GM12865 (cell line): ENCODE measurements around the gene RPRD2.

Source experiments
- DNase-seq: peaks from one replicate; pipeline ENCODE4 v3.0.0; 2010; ENCODE audit warnings: low read depth
- H3K4me3 ChIP-seq: 2 replicates; pipeline ENCODE4 v1.5.1; 2011; ENCODE audit warnings: mild to moderate bottlenecking, low read depth, low read length, control low read depth
- TF ChIP-seq, protein P1 (sequence below): IDR thresholded peaks from 2 replicates; pipeline ENCODE4 v1.5.1; 2011; ENCODE audit warnings: low read length, control low read depth, low read depth, inconsistent platforms; ENCODE audit not compliant: insufficient read depth; ENCODE audit errors: missing control alignments

Gene RPRD2

DNA sequence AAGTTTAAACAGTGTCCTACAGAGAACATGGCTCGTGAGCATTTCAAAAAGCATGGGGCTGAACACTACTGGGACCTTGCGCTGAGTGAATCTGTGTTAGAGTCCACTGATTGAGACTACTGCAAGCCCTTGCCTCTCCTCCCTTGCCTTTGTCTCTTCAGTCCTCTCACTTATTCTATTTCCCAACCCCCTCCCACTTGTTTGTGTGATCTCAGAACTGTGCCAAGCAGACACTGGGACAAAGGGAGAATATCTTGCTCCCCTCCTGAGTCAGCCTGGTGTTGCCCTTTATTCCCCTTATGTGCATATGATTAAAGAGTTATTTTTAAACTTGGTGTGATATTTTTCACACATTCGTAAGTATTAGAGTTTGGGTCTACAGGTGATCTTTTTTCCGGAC lies 11.1 kb upstream of the RPRD2 start:
- TF ChIP-seq, protein P1, sequence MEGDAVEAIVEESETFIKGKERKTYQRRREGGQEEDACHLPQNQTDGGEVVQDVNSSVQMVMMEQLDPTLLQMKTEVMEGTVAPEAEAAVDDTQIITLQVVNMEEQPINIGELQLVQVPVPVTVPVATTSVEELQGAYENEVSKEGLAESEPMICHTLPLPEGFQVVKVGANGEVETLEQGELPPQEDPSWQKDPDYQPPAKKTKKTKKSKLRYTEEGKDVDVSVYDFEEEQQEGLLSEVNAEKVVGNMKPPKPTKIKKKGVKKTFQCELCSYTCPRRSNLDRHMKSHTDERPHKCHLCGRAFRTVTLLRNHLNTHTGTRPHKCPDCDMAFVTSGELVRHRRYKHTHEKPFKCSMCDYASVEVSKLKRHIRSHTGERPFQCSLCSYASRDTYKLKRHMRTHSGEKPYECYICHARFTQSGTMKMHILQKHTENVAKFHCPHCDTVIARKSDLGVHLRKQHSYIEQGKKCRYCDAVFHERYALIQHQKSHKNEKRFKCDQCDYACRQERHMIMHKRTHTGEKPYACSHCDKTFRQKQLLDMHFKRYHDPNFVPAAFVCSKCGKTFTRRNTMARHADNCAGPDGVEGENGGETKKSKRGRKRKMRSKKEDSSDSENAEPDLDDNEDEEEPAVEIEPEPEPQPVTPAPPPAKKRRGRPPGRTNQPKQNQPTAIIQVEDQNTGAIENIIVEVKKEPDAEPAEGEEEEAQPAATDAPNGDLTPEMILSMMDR = no peak
- DNase-seq = no peak
- no peak overlapping the region for H3K4me3 ChIP-seq

DNA sequence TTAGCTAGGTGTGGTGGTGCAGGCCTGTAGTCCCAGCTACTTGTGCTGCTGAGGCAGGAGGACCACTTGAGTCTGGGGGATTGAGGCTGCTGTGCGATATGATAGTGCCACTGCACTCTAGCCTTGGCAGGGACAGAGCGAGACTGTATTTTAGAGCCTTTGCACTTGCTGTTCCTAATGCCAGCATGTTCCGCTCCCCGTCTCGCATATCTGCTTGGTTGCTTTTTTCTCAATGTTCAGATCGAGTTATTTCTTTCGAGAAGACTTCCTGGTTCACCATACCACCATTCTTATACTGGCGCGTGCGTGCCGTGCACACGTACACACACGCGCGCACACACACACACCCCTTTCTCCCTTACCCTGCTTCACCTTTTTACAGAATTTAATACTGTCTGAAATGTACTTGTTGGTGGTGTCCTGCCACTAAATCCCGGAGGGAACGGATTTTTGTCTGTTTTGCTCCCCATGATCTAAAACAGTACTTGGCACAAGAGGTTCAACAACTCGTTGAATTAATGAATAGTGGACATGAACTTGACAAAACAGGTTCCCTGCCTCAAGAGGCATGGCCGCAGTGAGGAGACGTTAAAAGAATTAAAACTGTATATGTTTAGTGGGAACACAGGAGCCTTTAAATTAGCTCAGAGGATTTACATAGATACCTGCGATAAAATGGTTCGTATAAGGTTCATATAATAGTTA lies 1.1 kb upstream of the RPRD2 start:
- H3K4me3 ChIP-seq = peak overlapping the region; percentile 99
- TF ChIP-seq, protein P1 = no peak
- DNase-seq = peak; percentile 78

DNA sequence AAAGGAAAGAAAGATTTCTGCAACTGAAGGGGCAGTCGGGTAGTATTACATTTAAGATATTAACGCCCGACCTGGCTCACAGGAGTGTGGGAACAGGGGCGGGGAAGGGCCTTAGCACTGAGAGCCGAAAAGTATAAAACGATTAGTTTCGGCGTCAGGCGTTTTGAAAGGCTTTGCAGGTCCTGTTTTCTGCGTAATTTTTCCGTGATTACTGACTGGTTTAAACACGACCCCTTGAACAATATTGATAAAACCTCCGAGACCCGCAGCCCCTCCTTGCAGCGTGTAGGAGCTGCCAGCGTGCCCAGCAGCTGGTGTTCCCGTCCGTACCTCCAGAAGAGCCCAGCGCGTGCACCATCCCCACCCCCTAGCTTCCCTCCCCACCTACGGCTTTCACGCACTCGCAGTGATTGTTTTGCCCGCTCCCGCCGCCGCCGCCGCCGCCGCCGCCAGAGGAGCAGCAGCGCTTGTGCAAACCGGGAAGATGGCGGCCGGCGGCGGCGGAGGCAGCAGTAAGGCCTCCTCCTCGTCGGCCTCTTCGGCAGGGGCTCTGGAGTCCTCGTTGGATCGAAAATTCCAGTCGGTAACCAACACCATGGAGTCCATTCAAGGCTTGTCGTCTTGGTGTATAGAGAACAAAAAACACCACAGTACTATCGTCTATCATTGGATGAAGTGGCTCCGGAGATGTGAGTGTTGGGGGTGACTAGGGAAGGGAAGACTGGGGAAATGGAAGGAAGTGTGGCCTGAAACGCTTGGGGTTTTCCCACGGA lies 470 bp downstream of the RPRD2 start:
- DNase-seq = peak; percentile 89
- TF ChIP-seq, protein P1 = no peak
- H3K4me3 ChIP-seq = peak overlapping the region; percentile 99

DNA sequence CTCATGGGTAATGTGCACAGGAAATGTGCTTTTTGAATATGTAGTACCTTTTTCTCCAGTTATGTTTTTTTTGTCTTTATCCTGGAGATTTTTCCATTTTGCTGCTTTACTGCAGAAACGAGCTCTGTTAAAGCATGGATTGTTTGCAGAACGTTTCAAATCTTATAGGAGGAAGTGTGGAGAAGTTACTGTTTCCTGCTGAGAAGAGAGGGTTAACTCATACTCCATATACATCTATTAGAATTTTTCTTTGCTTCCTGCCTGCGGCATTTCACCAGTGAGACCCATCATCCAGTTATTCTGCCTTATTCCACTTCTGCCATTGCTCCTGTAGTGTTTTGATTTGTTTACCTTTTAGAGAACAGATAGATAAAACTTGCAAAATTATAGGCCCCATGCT lies 2.0 kb downstream of the RPRD2 start:
- peak overlapping the region; percentile 99 for H3K4me3 ChIP-seq
- DNase-seq = peak; percentile 26
- TF ChIP-seq, protein P1 = no peak

DNA sequence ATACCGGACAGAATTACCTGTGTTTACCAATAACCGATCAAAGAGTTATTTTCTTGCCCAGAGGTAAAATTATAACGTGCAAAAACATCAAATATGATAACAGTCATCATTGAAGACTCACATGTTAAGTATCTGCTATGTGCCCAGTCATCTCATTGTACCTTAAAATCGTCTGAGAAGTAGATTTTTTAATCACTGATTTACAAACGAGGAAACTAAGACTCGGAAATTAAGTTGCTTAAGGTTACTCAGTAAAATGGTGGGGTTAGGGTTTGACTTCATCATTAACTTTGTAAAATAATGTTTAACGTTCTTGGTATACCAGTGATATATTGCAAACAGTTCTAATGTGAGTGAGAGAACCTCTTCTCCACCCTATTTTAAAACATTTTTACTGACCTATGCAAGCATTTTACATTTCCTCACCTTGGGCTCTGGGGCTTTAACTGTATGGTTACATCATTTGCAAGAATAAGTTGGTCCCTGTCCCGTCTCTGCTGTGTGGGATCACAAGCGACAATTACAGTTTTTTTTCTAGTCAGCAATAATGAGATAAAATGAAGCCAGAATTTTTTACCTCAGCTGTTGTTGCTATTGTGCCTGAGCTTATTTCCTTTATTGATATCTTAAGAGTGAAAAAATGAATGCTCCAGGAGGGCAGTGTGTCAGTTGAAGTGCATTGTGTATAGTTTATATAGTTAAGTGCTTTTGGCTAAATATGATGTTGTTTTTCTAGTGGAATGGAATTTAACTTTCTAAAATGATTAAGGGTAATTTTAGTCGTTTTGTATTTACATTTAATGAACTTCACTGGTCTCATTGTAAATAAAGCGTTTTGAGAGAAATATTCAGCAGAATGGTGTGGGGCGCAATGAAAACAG lies 2.7 kb downstream of the RPRD2 start:
- peak overlapping the region; percentile 99 for H3K4me3 ChIP-seq
- TF ChIP-seq, protein P1 = no peak
- peak; percentile 24 for DNase-seq

DNA sequence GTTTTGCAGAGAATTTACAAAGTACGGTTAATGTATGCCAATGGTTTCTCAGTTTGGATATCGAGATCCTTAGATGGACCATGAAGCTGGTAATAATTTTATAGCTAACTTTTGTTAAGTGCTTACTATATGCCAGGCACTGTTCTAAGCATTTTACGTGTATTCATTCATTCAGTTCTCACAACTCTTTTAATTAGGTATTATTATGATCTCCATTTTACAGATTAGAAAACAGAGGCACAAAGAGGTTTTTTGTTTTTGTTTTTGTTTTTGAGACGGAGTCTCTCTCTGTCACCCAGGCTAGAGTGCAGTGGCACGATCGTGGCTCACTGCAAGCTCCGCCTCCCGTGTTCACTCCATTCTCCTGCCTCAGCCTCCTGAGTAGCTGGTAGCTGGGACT lies 7.2 kb downstream of the RPRD2 start:
- no peak overlapping the region for H3K4me3 ChIP-seq
- TF ChIP-seq, protein P1 = no peak
- DNase-seq = no peak
